HG03469 (cell line): ENCODE results near the gene DSN1.
A peak's percentile ranks its signal among the peaks of the same experiment; 100 is the strongest.
"Not testable (repeated sequence)": the region's sequence is repeated elsewhere in the genome, so short reads cannot be mapped to it uniquely, and the experiment has no call there.

Experiments
- ATAC-seq: cut with Tn5 transposase; IDR thresholded peaks from one replicate; pipeline ENCODE4 v1.9.1; 2021; ENCODE audit warnings: mild to moderate bottlenecking, moderate library complexity, moderate number of reproducible peaks; ENCODE audit not compliant: unreplicated experiment

DSN1 gene, protein sequence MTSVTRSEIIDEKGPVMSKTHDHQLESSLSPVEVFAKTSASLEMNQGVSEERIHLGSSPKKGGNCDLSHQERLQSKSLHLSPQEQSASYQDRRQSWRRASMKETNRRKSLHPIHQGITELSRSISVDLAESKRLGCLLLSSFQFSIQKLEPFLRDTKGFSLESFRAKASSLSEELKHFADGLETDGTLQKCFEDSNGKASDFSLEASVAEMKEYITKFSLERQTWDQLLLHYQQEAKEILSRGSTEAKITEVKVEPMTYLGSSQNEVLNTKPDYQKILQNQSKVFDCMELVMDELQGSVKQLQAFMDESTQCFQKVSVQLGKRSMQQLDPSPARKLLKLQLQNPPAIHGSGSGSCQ

DNA sequence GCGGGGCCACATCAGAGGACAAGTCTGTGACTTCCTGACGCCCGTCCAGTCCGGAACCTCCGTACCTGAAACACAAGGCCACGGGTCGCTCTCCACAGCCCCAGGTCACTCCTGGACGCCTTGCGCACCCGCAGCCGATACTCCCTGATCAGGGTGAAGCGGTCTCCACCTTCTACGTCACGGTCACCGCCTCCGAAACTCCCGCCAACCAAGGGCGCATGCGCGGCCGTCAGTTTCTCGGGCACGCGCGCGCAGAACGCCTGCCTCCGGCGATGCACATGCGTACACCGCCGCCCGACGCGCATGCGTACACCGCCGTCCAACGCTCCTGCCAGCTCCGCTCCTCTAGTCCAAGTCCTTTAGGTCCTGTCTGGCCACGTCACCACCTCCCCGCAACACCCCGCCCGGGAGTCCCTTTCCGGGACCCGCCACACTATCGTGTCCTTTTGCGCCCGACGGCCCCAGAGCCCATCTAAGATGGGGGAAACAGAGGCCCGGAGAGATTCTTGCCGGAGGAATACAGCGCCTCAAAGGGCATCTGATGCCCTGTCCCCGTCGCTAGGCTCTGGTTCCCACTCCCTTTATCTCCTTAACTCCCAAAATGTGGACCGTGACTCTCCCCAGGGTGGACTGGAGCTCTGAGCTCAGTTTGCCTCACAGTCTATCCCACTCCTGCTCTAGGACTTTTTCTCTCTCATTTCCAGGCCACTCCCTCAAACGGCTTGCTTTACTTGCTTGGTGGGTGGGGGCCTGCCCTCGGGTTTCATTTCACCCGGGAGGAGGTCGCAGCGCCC is at the start of gene DSN1:
Gene DSN1, minus strand, starts transcription at position 167 of the 794 bp plus-strand sequence. CDS start 2,305 bp downstream, outside the sequence.
- ATAC-seq, result peak; percentile 71

DNA sequence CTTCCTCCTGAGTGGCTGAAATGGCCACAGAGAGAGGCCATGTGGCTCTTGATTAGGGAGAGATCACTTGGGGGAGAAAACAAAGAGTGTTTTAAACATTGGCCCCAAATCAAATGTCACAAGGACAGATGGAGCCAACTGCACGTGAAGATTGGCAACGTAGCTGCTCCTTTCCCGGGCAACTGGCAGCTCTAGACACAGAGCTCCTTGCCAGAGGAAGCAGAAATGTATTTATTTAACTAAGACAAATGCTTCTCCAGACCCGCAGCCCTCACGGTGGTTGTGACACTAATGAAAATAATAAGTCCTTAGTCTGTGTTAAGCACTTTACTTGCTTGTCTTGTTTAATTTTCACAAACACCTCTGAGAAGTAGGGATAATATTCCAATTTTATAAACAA is 49.6 kb upstream of the DSN1 start:
- ATAC-seq, result no peak

DNA sequence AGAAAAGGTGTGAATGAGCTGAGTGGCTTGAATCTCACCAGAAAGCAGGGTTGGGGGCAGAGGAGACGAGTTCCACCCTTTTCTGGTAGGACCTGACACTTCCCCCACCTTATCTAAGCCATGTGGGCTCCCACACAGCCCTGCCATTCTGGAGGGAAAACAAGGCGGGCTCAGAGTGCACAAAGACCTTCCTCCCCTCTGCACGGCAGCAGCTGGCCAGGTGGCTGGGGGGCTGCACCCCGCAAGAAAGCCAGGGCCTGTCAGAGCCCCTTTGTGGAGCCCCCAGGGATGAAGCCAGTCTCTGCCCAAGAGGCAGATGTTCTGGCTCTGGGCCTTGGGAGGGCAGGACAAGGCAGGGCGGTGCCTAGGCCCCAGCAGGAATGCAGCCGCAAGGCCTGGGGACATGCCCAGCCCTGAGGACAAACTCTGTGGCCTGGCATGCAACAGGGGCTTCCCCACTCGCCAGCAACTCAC is 48.4 kb upstream of the DSN1 start:
- ATAC-seq, result no peak

DNA sequence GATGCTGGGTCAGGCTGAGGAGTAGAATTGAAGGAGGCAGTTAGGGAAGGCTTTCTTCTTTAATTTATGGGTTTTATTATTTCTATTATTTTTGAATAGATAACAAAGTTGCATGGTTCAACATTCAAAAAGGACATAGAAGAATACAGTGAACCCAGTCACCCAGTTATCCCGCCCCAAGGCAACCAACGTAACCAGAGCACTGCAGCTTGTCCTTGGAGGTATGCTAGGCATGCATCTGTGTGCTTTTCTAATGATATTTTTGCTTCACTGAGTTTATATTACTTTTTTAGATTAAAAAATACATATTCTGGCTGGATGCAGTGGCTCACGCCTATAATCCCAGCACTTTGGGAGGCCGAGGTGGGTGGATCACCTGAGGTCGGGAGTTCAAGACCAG is 47.4 kb upstream of the DSN1 start:
- ATAC-seq, result no peak

DNA sequence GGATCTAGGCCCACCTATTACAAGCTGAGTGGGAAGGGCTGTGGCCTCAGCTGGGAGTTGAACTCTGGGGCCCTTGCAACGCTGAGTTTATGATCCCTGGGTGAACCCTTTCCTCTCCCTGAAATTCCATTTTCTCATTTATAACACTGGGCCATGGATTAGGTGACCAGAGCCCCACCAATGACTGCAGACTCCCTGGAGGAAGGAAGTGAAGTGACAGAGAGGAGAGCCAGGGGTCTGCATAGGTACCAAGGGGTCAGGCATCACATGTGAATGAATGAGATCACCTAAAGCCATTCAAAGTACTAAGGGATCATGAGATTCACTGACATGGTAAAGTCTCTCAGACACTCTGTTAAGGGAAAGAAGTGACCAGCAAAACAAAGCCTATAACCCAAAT is 46.5 kb upstream of the DSN1 start:
- ATAC-seq, result no peak

DNA sequence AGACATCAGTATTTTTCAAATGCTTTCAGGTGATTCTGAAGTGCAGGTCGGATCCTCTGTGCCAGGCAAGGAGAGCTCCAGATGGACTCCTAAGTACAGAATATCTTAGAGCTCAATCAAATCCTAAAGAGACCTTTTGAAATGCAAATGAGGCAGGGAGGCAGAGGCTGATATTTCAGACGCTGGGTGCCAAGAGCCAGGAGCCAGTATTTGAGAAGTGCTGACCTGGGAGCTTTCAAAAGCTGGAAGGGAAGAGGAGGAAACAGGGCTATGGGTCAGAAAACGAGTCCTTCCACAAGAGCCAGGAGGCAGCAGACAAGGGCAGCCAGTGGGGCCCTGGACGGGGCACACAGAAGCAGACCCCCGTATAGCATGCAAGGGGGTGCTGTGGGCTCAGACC is 46.1 kb upstream of the DSN1 start:
- no peak for ATAC-seq

DNA sequence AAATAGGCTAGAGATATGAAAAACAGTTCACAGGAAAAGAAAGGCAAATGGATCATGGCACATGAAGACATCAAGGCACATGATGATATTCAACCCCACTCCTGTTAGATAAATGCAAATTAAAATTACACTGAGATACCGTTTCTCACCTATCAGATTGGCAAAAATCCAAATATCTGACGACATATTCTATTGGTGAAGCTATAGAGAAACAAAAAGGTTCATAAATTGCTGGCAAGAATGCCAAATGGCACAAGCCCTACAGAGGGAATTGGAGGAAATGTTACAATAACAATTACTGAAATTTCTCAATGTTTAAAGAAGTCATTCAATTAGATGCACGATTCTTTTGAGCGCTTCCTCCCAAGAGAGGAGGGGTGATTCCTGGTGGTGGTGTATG is 45.3 kb upstream of the DSN1 start:
- no peak for ATAC-seq

DNA sequence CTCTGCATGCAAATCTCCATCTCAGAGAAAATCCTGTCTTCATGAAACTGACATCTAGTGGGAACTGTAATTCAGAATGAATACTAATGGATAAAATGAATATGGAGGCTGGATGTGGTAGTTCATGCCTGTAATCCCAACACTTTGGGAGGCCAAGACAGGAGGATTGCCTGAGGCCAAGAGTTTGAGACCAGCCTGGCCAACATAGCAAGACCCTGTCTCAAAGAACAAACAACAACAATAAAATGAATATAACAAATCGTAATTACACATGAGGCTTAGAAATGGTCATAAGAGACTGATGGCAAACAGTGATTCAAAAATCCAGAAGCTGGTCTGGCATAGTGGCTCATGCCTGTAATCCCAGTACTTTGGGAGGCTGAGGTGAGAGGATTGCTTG is 44.6 kb upstream of the DSN1 start:
- ATAC-seq, result no peak

DNA sequence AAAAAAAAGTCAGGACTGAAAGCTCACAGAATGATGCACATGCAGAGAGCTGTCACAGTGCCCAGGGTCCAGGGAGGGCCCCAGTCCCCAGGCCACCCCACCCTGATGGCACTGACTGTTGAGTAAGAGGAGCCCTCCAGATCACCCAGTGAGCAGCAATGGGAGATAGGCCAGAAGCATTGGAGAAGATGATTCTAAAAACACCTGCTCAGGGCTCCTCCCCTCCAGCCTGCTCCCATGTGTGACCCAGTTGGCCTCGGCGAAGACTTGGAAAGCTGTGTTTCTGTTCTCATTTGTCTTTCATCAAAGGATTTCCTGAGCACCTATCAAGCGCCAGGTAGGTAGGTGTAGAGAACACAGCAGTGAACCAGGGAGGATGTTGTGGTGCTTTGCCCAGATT is 43.9 kb upstream of the DSN1 start:
- no peak for ATAC-seq

DNA sequence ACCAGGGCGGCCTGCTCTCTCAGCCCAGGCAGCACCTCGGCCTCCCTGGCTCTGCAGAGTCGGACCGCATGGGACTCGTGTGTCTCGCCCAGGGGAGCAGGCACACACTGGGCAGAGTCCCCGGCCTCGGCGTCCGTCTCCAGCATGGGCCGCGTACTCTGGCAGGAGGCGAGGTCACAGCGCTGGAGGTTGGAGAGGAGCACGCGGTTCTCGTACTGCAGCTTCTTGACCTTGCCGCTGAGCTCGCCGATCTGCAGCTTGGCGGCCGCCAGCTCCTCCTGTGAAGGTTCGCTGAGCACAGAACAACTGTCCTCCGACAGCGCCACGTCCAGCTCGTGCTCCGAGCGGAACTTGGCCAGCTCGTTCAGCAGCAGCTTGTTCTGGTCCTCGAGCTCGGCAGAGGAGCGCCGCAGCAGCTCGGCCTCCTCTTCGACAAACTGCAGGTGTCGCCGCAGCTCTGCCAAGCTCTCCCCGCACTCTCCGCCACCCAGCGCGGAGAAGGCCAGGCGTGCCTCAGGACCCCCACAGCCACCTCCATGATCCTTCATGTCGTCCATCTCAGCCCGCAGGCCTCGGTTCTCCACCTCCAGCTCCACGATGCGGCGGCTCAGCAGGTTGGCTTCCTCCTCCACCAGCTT is 42.0 kb upstream of the DSN1 start:
- ATAC-seq, result no peak

DNA sequence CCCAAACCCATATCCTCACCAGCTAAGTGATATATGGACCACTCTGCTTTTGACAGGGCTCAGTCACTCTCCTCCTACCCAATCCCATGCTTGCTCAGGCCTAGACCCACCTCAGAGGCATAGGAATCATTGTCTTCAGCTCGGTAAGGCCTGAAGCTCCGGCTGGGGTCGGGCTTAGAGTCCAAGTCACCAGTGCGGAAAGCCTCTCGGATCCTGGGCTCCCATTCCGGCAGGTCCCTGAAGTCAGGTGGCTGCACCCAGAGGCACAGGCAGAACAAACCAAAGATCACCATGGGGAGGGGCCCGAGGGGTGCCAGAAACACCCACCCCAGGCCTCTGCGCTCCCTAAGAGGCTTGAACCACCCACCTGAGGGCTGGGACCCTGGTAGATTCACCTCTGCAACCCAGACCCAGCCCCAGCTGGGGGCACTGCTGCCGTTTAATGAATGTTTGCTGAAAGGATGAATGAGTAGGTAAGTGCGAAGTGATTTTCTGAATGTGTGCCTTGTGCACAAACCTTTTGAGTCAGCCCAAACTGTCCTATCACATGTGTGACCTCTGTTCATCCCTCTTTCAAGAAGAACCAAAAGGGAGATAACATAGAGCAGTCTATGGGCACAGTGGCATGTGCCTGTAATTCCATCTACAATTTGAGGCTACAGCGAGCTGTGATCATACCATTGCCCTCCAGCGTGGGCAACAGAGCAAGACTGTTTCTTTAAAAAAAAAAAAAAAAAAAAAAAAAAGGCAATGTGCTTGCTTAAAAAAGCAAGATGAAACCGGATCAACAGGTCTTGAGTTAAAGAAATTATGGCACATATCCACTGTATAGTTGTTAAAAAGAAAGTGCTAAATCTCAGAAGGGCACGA is 39.3 kb upstream of the DSN1 start:
- ATAC-seq, result no peak

DNA sequence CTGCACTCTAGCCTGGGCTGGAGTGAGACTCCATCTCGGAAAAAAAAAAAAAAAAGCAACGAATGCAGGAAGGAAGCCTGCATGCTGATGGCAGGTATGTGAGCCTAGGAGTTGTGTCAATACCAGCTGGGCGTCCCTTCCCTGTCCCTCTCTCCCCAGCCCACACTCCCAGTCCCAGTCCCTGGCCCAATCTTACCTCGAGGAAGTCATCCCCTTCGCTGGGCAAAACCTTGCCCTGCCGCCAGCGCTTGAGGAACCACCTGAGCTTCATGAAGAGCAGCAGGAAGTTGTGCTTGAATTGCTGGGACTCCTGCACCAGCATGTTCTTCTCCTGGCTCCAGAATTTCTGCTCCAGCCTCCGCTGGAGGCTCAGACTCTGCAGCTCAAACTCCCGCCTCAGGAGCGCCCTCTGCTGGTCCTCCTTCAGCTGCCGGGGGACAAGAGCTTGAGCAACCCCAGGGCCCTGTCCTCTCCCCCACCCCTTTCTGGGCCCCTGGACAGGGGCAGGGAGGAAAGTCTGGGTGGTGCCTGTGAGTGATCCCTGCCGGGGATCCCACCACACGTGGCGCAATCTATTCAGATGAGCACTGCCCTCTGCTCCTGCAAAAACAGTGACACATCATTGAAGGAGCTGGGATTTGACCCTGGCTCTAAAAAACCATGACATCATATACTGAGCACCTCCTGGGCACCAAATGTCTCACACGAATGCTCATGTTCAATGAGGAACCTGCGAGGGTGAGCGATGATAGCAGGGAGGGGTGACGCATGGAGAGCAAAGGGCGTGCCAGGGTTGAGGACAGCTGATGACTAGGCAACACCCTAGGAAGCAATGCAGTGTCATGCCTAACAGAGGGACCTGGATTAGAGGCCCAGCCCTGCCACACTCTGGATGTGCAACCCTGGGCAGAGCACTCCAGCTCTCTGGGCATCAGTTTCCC is 35.0 kb upstream of the DSN1 start:
- no peak for ATAC-seq

DNA sequence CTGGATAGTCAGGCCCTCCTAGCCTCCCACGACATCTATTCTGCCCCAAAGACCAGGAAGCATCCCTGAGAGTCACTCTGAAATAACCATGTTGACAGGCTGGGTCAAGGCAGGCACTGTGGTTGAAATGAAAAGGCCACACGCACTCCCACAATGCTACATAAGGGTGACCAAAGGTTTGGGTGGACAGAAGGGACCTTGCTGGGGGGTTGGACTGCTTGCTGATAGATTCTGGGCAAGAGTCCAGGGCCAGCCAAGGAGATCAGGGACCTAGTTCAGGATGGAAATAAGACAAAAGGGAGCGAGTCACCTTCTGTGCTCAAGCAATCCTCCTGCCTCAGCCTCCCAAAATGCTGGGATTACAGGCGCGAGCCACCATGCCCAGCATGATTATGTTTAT is 32.5 kb upstream of the DSN1 start:
- ATAC-seq, result no peak

DNA sequence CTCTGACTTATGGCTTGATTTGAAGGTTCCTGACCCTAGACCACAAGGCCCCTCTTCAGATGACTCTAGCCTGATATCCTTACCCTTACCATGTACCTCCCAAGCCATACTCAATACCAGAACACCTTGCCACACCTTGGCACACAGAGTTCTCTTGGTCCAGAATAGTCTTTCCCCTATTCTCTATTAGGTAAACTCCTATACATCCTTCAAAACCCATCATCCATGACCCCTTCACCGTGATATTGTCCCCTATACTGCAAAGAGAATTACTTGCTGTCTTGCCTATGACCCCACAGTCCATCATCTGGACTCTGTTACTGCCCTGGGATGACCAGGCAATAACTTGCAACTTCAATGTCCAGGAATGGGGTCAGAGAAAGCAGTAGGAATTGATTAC is 31.8 kb upstream of the DSN1 start:
- no peak for ATAC-seq

DNA sequence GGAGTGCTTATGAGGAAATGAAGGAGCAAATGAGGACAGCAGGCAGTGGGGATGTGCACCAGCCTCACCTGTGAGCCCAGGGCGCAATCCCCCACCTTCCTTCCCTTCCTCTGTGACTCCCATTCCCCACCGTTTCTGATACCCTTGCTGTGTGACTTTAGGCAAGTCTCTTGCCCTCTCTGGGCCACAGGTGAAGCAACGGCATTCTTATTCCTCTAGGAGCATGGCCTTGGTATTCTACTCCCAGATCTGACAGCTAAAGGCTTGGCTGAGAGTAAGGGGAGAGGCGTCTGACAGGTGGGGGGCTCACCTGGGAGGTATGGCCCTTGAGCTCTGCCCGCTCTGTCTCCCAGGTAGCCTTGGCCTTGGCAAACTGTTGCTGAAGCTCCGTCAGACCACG is 30.9 kb upstream of the DSN1 start:
- ATAC-seq, result no peak

DNA sequence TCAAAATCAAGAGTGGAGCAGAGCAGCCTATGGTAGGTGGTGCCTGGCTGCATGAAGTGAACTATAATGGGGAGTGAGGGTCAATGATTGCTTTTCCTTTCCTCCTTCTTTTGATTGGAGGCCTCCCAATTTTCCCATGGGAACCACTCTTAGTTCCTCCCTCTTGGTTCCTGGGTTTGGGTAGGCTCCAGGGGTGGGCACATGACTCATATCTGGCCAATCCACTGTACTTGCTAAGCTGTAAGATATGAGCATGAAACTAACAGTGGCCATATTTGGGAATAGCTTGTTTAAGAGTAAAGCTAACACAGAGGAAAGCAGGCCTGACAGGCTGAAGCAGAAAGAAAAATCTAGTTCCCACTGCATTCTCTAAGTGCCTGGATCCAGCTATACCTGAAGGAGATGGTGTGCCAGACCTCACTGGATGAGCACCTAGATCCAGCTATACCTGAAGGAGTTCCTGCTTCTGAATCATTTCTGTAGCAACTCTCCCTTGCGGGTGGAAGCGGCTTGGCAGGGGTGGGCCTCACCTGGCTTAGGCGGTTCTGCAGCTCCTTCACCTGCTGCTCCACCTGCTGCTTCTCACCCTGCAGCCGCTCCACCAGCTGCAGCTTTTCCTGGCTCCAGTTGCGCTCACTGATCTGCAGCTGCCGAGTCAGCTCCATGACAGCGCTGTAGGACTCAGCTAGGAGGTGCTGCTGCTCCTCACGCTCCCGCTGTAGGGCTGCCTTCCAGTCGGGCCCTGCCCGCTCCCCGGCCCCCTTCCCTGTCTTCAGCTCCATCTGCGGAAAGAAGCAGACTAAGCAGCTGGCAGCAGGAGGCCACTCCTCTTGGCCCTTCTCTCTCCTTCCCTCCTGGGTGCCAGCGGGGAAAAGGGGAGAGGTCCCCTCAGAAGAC is 29.0 kb upstream of the DSN1 start:
- no peak for ATAC-seq

DNA sequence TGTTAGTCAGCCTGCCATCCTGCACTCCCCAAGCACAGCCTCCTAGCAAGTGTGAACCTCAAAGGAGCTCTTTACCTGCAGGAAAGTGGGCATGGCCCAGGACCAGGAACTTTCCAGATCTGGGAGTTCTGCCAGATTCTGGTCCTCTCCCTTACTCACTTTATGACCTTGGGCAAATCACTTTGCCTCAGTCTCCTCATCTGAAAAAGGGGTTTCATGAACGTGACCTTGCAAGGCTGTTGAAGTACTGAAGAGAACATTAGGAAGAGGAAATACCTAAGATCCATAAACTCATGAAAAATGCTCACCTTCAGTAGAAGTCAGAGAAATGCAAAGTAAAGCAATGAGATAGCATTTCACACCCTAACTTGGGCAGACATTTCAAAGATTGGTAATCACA is 26.8 kb upstream of the DSN1 start:
- ATAC-seq, result no peak

DNA sequence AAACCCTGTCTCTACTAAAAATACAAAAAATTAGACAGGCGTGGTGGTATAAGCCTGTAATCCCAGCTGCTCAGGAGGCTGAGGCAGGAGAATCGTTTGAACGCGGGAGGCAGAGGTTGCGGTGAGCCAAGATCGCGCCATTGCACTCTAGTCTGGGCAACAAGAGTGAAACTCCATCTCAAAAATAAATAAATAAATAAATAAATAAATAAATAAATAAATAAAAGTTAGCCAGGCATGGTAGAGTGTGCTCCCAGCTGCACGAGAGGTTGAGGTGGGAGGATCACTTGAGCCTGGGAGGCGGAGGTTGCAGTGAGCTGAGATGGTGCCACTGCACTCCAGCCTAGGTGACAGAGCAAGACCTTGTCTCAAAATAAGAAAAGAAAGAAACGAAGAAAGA is 25.8 kb upstream of the DSN1 start:
- ATAC-seq, result not testable (repeated sequence)

DNA sequence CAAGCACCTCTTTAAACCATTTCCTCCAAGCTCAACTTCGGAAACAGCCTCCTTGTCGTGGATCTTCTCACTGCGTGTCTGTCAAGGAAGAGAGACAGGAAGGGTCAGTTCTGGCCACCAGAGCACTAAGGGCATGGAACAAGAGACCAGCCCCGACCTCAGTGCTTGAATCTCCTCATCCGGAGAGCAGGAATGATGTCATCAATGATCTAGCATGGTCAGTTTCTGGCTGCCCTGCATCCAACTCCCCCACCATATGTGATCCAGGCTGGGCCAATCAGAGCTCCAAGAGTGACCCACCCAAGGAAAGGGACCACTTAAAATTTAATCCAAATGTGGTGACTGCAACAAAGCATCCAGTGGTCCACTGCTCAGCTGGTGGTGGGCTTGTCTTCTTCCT is 23.3 kb upstream of the DSN1 start:
- ATAC-seq, result no peak
